HG02870 (cell line): ENCODE data around the gene ARHGAP22.

Source experiments
- ATAC-seq: cut with Tn5 transposase; IDR thresholded peaks from one replicate; pipeline ENCODE4 v1.9.1; 2021; ENCODE audit warnings: mild to moderate bottlenecking, moderate library complexity; ENCODE audit not compliant: unreplicated experiment

ARHGAP22 gene

GRCh38 chr10:48634198-48634983 lies 29.5 kb upstream of the ARHGAP22 start:
- peak; percentile 78 for ATAC-seq

GRCh38 chr10:48633381-48634197 lies 28.7 kb upstream of the ARHGAP22 start:
- ATAC-seq = peak; percentile 8

GRCh38 chr10:48632166-48632565 lies 27.3 kb upstream of the ARHGAP22 start:
- ATAC-seq = no peak

GRCh38 chr10:48627984-48628609 lies 23.2 kb upstream of the ARHGAP22 start:
- ATAC-seq = no peak

GRCh38 chr10:48626986-48627731 lies 22.3 kb upstream of the ARHGAP22 start:
- ATAC-seq = no peak

GRCh38 chr10:48626447-48626846 lies 21.6 kb upstream of the ARHGAP22 start:
- no peak for ATAC-seq

GRCh38 chr10:48625826-48626134 lies 20.9 kb upstream of the ARHGAP22 start:
- ATAC-seq = no peak

GRCh38 chr10:48623607-48624132 lies 18.8 kb upstream of the ARHGAP22 start:
- ATAC-seq = no peak

GRCh38 chr10:48623009-48623408 lies 18.1 kb upstream of the ARHGAP22 start:
- ATAC-seq = no peak

GRCh38 chr10:48620719-48621118 lies 15.8 kb upstream of the ARHGAP22 start:
- ATAC-seq = no peak

- ATAC-seq = no peak
Measured at GRCh38 chr10:48616436-48616835, 11.6 kb upstream of the ARHGAP22 start.

GRCh38 chr10:48614481-48615390 lies 9.9 kb upstream of the ARHGAP22 start:
- no peak for ATAC-seq

GRCh38 chr10:48613016-48613415 lies 8.1 kb upstream of the ARHGAP22 start:
- ATAC-seq = no peak

- no peak for ATAC-seq
Measured at GRCh38 chr10:48612236-48612943, 7.5 kb upstream of the ARHGAP22 start.

- no peak for ATAC-seq
Measured at GRCh38 chr10:48611133-48611532, 6.3 kb upstream of the ARHGAP22 start.

GRCh38 chr10:48610585-48611093 lies 5.8 kb upstream of the ARHGAP22 start:
- no peak for ATAC-seq

- ATAC-seq = no peak
Measured at GRCh38 chr10:48609899-48610584, 5.2 kb upstream of the ARHGAP22 start.

GRCh38 chr10:48609441-48609840 lies 4.6 kb upstream of the ARHGAP22 start:
- no peak for ATAC-seq
